Loucy (cell line): ENCODE results near the gene PARK7.

Experiments used
- EZH2phosphoT487 ChIP-seq: fragments of 200-600 bp; IDR thresholded peaks from 2 replicates; pipeline ENCODE4 v1.6.1; 2018; ENCODE audit warnings: antibody characterized with exemption, mild to moderate bottlenecking, moderate library complexity, borderline replicate concordance
- TF ChIP-seq, protein P1 (sequence below): fragments of 200-600 bp; sonication (generic); conservative IDR thresholded peaks from 2 replicates; pipeline ENCODE4 v1.5.1; 2014; ENCODE audit warnings: mild to moderate bottlenecking, antibody characterized with exemption, low read length

DNA sequence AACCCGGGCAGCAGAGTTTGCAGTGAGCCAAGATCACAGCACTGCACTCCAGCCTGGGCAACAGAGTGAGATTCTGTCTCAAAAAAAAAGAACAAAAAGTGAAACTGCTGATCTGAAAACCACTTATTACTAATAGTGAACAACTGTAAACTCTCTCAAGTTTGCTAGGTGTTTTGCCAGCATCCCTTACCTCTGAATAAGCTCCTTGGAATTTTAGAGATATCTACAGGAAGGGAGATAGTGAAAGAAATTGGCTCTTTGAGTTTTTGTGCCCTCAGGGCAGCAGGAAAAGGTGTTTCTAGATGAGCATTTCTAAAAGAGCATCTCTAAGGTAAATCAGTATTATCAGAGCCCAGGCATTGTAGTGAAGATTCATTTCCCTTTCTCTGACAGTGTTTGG lies 27.1 kb downstream of the PARK7 start:
- TF ChIP-seq, protein P1, sequence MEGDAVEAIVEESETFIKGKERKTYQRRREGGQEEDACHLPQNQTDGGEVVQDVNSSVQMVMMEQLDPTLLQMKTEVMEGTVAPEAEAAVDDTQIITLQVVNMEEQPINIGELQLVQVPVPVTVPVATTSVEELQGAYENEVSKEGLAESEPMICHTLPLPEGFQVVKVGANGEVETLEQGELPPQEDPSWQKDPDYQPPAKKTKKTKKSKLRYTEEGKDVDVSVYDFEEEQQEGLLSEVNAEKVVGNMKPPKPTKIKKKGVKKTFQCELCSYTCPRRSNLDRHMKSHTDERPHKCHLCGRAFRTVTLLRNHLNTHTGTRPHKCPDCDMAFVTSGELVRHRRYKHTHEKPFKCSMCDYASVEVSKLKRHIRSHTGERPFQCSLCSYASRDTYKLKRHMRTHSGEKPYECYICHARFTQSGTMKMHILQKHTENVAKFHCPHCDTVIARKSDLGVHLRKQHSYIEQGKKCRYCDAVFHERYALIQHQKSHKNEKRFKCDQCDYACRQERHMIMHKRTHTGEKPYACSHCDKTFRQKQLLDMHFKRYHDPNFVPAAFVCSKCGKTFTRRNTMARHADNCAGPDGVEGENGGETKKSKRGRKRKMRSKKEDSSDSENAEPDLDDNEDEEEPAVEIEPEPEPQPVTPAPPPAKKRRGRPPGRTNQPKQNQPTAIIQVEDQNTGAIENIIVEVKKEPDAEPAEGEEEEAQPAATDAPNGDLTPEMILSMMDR, result no peak
- TF ChIP-seq EZH2phosphoT487, result no peak
